Measurements from ENCODE around the gene APBA3.
"Not testable (repeated sequence)": the region's sequence is repeated elsewhere in the genome, so short reads cannot be mapped to it uniquely, and the experiment has no call there.

Gene APBA3

DNA sequence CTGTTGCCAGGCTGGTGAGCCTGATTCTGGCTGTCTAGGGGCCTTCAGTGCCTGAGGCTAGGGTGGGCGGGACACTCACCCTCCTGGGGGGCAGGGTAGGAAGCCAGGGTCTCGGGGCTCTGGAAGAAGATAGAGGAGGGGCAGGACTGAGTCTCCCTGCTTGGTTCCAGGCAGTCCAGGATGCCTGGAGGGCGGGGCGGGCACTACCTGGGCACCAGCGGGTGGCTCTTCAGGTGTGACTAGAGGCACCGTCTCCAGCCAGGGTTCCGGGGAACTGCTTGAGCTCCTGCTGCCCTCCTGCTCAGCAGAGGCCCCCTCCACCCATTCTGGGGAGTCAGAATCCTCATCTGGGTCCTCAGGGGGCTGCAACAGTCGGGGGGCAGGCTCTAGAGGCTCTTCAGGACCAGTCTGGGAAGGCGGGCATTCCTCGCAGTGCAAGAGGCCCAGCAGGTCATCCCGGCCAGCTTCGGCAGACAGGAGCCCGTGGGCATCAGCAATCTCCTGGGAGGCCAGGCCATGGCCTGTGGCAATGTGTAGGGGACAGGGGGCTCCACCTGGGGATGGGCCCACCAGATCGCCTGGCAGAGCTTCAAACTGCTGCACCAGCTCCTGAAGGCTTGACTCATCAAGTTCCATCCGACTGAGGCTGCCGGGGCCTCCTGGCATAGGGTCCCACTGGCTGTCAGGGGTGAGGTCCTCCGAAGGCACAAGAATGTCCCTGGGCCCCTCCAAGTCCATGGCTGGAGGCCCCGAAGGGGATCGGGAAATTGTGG lies 1.8 kb downstream of the APBA3 start:
- H3K9me3 Mint-ChIP-seq = no peaks in the 10 kb centered on the region
- H3K36me3 Mint-ChIP-seq (ENCODE audit: low read depth) = peaks cover 10% of the 10 kb centered on the region
- TF ChIP-seq, protein P1, sequence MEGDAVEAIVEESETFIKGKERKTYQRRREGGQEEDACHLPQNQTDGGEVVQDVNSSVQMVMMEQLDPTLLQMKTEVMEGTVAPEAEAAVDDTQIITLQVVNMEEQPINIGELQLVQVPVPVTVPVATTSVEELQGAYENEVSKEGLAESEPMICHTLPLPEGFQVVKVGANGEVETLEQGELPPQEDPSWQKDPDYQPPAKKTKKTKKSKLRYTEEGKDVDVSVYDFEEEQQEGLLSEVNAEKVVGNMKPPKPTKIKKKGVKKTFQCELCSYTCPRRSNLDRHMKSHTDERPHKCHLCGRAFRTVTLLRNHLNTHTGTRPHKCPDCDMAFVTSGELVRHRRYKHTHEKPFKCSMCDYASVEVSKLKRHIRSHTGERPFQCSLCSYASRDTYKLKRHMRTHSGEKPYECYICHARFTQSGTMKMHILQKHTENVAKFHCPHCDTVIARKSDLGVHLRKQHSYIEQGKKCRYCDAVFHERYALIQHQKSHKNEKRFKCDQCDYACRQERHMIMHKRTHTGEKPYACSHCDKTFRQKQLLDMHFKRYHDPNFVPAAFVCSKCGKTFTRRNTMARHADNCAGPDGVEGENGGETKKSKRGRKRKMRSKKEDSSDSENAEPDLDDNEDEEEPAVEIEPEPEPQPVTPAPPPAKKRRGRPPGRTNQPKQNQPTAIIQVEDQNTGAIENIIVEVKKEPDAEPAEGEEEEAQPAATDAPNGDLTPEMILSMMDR (IDR thresholded peaks at IDR 0.05) = no peak
- H3K27me3 Mint-ChIP-seq (ENCODE audit: low read depth, poor library complexity) = no peaks in the 10 kb centered on the region
- no peak overlapping the region for H3K27ac Mint-ChIP-seq
- H3K4me1 Mint-ChIP-seq = peaks cover 14% of the 10 kb centered on the region
- peak overlapping the region; percentile 97 for H3K4me3 Mint-ChIP-seq
- no peak for DNase-seq

GRCh38 chr19:3758297-3758696 lies 3.2 kb downstream of the APBA3 start:
- H3K4me3 Mint-ChIP-seq; H3K36me3 Mint-ChIP-seq (ENCODE audit: low read depth); H3K27me3 Mint-ChIP-seq (ENCODE audit: low read depth, poor library complexity); DNase-seq; H3K9me3 Mint-ChIP-seq; H3K27ac Mint-ChIP-seq: not testable (repeated sequence)
- H3K4me1 Mint-ChIP-seq = peaks cover 14% of the 10 kb centered on the region

GRCh38 chr19:3757705-3758104 lies 3.8 kb downstream of the APBA3 start:
- H3K27me3 Mint-ChIP-seq (ENCODE audit: low read depth, poor library complexity); H3K36me3 Mint-ChIP-seq (ENCODE audit: low read depth); DNase-seq; H3K4me3 Mint-ChIP-seq; H3K9me3 Mint-ChIP-seq; H3K27ac Mint-ChIP-seq; H3K4me1 Mint-ChIP-seq: not testable (repeated sequence)

- no peaks in the 10 kb centered on the region for H3K9me3 Mint-ChIP-seq
- TF ChIP-seq, protein P1 (IDR thresholded peaks at IDR 0.05) = no peak
- H3K4me1 Mint-ChIP-seq = no peaks in the 10 kb centered on the region
- no peaks in the 10 kb centered on the region for H3K27me3 Mint-ChIP-seq (ENCODE audit: low read depth, poor library complexity)
- DNase-seq = no peak
- H3K4me3 Mint-ChIP-seq = no peak overlapping the region
- H3K27ac Mint-ChIP-seq = no peak overlapping the region
- peaks cover 17% of the 10 kb centered on the region for H3K36me3 Mint-ChIP-seq (ENCODE audit: low read depth)
Measured at GRCh38 chr19:3753631-3754410, 7.7 kb downstream of the APBA3 start.

GRCh38 chr19:3752492-3752891 lies 9.0 kb downstream of the APBA3 start:
- Mint-ChIP-seq H3K27ac (no peak overlapping the region), H3K4me1 (no peaks in the 10 kb centered on the region), H3K27me3 (ENCODE audit: low read depth, poor library complexity) (peaks cover 3% of the 10 kb centered on the region), H3K9me3 (no peaks in the 10 kb centered on the region), H3K4me3 (no peak overlapping the region), H3K36me3 (ENCODE audit: low read depth) (peaks cover 17% of the 10 kb centered on the region)
- TF ChIP-seq, protein P1 (IDR thresholded peaks at IDR 0.05) = no peak
- no peak for DNase-seq

DNA sequence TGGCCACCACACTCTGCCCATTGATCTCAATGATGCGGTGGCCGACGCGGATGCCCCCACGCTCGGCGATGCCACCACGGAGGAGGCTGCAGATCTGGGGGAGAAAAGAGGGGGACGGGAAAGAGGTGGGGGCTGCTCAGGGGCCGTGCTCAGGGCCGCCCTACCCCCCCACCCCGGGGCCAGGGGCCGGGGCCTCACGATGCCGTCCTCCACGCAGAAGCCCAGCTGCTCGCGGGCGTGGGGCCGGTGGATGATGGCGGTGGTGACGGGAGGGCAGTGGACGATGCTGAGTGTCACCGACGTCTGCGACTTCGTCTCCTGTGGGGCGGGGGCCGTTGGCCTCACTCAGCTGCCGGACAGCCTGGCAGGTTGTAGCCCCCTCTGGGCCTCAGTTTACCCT lies 10.3 kb downstream of the APBA3 start:
- Mint-ChIP-seq H3K27me3 (ENCODE audit: low read depth, poor library complexity) (peaks cover 7% of the 10 kb centered on the region), H3K4me3 (no peak overlapping the region), H3K4me1 (no peaks in the 10 kb centered on the region), H3K36me3 (ENCODE audit: low read depth) (peaks cover 17% of the 10 kb centered on the region), H3K27ac (no peak overlapping the region), H3K9me3 (no peaks in the 10 kb centered on the region)
- DNase-seq = no peak
- TF ChIP-seq, protein P1 (IDR thresholded peaks at IDR 0.05) = no peak
